T-helper 2 cell treated with Interferon-gamma antibody and Interleukin-4, amounts not matched to agents 100 ng/mL and 5 ng/mL, for 36 hours (primary cell): ENCODE measurements around the gene KCNG4. TPM values are rescaled to one million over a fixed set of nuclear protein-coding genes. Genes with fewer than 3 reads are reported as not detected.

Source experiments
- intact Hi-C: fragments of 100-400 bp; cut with micrococcal nuclease; formaldehyde crosslinking; loops from one replicate; pipeline ENCODE4 v1.15.1; 2023
- total RNA-seq: library from RNA; stranded (reverse); gene quantifications from 2 replicates; pipeline ENCODE4 v1.2.3, GENCODE V29; 2022

The KCNG4 gene
- total RNA-seq, 1 donor from 2014 or later: not detected

DNA sequence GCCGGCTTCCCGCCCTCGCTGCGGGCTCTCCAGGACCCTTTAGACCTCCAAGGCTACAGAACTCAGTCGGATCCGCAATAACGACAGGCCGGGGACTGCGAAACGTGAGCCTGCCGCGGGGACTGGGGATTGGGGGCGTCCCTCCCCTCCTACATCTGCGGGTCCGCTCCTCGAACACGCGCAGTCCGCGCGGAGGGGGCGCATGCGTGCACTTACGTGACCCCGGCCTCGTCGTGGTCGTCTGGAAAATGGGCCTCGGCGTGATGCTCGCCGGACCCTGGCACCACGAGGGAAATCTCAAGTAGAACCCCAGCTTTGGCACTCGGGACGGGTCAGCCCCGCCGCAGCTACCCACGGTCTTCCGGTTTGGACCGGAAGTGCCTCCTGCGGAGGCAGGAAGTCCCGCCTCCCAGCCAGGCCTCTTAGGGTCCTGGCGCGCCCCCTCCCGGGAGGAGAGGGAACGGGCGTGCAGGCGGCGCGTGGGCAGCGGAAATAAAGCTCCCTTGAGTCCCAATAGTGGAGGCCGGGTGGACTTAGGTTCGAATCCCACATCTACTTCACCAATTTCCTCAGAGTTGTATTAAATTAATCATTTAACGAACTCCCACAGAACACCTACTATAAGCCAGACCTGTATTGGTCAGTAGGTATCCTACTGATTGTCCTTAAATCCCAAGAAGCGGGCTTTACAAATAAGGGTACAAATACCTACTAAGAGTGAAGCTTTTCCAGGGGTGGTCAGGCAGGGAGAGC lies 53.0 kb downstream of the KCNG4 start, which contains the start of gene TAF1C:
TSS of gene TAF1C (minus strand) at position 373 of the 753 bp plus-strand sequence. CDS start 2,069 bp downstream, outside the sequence.
- intact Hi-C loops: loop anchor here (1.0 to 5.0 kb wide), 5 partner anchors 42 to 230 kb away; partner anchors contain the start of genes DNAAF1, HSDL1 and MBTPS1

DNA sequence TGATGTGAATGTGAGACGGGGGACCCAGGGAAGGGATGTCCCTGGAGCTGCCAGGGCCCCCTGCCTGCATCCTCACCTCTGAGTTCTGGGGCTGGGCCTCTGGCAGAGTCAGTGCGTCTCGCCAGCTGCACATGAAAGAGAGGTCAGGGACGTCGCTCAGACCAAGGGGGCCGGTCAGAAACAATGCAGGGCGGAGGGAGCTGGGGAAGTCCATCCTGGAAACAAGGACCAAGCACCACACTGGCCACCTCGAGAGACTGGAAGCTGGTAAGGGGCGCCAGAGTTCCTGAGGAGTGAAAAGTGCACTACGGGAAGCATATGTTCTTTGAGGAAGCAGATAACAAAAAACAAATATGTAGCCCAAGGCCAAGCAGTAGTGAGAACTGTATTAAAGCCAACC lies 55.0 kb downstream of the KCNG4 start:
- intact Hi-C loops: loop anchor here (5.0 kb wide), 1 partner anchor 227 kb away; no protein-coding TSS in a partner anchor

DNA sequence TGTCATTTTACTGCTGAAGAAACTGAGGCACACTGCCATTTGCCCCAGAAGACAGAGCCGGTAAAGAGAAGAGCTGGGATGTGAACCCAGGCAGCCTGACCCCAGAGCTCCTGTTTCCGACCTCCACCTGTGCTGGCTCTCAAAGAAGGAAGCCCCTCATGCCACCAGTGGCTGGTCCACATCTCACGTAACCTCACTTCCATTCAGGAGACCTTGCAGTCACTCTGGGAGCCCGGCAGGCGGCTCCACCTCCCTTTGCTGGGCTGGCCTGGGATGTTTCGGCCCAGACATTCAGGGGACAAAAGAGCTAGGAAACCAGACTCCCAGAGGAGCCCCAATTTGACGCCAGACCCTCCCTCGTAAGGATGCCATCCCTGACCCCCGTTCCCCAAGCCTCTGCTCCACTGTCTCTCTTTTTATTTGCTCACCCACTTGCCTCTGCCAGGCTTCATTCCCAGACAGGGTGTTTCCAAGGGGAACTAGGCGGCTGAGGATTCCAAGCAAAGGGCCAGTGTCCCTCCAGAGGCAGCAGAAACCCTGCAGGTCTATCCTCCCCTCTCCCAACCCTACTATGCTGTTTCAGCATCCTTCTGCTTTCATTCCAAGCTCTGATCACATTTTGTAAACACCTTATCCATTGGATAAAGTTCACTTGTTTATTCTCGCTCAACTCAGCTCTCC lies 55.8 kb downstream of the KCNG4 start:
- intact Hi-C loops: no loop called here

DNA sequence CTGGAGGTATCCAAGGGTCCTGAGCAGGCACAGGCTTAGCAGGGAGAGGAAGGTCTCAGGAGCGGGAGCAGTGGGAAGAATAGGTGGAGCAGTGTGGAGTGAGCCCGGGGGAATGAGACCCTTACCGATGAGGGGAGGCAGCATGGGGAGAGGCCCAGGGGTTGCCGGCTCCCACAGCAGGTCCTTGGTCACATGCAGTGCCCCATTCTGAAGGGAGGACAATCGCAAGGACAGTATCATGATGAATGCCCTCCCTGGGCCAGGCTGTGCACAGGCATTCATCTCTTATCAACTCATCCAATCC lies 56.3 kb downstream of the KCNG4 start:
- intact Hi-C loops: no loop called here

DNA sequence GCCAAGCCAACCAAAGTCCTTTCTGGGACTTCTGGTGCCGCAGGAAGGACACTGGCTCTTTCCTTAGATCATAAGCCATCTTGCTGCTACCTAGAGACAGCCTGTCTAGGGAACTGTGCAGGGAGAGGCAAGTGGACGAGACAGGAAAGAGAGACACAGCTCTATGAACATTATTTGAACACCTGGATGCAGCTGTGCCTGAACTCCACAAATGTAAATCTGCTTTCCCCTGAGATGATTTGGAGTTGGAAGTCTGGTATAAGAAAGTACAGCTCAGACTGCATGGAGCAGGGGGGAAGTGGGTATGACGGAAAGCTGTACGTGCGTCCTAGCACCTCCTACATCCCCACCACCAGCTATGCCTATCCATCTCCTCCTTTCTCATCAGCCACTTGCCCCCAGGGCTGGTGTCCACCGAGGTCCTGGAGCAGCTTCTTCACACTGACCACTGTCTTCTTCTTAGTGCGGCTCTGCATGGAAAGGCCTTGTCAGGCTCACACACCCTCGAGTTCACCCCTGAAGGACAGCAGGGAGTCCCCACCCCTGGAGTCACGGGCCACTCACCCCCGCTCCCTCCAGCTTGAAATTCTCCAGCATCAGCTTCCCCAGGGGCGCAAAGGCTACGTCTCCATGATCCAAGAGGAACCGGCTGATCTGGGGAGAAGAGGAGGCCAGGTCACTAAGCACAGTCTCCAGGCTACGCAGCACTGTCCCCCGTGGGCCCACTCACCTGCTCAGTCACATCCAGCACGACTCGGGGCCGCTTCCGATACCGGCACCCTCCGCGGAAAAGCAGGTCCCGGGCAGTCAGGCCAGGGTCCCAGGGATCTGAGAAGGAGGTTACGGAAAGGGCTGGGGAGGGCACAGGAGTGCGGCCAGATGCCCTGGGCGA lies 56.9 kb downstream of the KCNG4 start:
- intact Hi-C loops: no loop called here

DNA sequence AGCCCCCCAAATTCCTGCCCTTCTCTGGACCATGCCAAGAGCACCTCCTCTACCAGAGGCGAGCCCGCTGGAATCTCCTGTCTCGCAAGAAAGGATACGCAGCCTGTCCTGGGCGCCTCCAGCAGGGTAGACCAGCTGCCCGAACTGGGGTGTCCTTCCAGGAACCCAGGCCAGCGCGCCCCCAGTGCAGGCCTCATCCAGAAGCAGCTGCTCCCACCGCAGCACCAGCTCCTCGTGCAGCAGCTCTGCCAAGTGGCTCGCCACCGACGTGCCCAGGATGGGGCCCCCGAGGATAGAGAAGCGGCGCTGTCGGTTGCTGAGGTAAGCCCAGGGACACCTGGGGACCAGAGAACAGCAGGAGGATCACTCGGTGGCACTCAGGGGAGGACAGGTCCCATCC lies 57.7 kb downstream of the KCNG4 start:
- intact Hi-C loops: no loop called here

DNA sequence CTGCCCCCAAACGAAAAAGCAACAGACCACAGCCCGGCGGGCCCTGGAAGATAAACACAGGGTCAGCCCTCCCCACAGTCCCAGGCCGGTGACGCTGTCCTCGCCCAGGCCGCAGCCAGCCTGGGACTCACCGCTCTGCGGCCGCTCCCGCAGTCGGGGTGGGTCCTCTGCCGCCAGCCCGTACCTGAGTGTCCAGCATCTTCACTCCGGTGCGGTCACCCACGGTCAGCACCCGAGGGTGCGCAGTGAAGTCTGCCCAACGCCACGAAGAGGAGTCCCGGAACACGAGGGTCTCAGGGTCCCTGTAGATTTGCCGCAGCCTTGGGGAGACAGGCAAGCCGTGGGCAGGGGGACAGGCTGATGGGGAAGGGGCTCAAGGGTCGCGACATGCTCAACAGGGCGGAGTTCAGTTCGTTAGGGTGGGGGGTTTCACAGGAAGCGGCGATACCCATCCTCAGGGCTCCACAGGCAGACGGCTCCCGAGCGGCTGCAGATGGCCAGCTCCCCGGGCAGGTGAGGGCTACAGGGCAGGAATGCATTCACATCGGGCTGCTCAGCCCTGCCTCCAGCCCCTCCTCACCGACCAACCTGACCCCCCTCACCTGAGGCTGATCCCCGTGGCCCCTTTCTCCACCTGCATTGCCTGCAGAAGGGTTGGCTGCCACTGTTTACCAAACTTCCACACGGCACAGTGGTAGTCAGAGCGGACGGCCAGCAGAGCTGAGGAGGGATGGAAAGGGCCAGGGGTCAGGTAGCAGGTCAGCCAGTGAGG lies 58.5 kb downstream of the KCNG4 start:
- intact Hi-C loops: no loop called here

DNA sequence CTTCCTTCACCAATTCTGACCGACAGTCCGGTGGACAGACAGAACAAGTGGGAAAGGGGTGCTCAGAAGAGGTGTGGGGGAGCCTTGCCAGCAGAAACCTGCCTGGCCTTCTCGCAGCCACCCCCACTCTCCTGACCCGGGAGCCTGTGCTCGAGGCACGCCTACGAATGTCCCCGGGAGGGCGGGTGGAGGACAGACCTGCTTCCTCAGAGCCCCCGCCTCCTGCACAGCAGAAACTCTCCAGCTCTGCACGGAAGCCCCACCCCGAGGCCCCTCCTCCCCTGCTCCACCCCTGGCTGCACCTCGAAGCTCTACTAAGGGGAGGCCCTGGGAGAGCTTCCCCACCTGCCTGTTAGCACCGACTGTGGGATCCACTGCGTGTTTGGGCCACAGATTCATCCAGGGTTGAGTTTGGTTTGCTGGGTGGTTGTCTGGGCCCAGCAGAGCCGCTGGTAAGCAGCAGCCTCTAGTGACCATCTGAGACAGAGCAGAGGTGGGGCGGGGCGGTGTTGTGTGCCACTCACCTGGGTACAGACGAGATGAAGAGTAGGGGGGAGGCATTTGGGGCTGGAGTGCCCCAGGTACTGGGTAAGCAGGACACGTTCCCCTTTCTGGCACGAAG lies 59.2 kb downstream of the KCNG4 start:
- intact Hi-C loops: no loop called here

DNA sequence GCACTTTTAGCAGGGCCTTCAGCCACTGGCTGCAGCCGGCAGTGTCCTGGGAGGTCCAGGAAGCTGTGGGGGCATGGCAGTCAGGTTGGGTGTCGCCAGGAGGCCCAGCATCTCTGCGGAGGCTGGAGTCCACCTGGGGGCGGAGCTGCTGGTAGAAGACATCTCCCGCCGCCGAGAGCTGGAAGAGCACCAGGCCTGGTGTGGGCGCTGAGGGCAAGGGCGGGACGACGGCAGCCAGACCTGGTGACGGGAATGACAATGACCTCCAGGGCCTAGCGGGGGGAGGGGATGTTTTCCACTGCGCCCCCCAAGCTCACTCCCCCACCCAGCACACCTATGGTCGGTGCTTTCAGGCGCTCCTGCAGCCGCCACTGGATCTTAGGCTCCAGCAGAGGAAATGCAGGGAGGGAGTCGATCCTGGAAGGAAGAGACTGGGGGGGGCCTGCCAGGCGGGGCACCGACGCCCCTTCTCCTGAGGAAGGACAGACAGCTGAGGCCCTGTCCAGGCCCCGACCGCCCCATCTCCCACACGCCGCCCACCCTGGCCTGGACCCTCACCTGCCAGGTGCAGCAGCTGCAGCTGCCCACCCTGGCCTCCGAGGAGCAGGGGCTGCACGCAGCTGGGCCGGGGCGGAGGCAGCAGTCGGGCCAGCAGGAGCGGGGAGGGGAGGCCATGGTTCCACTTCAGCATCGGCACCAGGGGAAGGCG lies 60.0 kb downstream of the KCNG4 start:
- intact Hi-C loops: no loop called here

DNA sequence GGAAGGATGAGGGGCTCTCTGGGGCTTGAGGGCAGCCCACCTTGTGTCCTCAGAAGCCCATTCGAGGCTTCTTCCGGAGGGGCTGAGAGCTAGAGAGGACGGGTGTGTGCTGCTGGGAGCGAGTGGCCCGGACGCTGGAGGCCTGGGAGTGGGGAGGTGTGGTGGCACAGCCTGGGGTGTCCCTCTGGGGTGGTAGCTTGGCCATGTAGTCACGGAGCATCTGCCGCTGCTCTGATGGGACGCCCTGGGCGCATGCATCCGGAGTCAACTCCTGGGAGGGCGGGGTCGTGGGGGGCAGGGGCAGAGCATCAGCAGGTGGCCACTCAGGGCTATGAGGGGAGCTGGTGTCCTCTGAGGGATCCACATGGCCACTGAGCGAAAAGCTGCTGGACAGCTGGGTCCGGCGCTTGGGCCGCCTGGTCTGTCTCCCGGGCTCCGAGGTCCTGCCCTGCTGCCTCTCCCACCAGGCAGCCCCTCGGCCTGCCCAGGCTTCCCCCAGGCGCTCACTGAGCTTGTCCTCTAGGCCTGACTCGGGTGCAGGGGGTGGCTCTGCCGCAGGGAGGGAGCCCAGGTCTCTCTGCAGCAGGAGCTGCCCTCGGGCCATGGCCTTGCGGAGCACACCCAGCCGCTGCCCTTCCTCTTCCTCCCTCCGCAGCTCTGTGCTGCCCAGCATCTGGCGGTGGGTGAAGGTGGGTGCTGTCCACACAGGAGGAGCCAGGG lies 60.8 kb downstream of the KCNG4 start:
- intact Hi-C loops: no loop called here

DNA sequence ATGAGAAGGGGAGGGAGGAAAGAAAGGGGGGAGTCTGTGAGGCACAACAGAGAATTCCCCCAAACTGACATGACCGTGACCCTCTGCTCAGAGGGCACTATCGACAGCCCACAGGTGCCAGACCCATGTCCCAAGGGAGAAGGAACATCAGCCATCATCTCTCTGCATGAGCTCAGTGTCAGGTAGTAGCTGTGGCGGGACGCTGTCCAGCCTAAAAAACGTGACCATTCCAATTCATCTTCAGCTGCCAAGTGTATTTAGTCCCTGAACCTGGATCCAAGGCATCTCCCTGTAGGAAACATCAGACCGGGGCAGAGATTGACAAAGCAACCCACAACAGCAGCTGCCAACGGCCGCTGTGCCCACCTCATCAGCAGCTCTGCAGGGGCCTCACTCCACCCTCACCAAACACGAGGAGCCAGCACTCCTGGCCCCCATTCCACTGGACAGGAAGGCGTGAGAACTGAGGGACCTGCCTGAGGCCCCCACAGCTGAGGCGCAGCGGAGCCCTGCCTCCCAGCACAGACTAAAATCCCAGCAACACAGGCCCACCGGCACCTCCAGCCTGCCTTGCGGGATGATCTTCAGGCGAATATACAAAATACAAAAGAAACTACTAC lies 61.6 kb downstream of the KCNG4 start:
- intact Hi-C loops: no loop called here

DNA sequence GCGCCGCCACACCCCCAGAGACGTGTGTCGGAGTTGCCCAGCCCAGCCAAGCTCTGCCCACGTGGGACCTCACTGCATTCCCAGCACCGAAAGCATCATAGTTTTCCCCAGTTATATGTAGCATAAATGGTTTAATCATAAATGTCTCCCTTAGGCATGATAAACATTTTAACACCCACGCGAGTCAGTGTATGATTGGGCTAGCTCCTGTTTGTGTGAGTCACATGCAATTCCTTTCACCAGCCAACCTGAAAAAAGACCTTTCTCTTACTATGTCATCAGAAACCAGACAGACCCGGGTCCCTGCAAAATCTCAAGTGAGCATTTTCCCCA lies 62.1 kb downstream of the KCNG4 start:
- intact Hi-C loops: no loop called here

DNA sequence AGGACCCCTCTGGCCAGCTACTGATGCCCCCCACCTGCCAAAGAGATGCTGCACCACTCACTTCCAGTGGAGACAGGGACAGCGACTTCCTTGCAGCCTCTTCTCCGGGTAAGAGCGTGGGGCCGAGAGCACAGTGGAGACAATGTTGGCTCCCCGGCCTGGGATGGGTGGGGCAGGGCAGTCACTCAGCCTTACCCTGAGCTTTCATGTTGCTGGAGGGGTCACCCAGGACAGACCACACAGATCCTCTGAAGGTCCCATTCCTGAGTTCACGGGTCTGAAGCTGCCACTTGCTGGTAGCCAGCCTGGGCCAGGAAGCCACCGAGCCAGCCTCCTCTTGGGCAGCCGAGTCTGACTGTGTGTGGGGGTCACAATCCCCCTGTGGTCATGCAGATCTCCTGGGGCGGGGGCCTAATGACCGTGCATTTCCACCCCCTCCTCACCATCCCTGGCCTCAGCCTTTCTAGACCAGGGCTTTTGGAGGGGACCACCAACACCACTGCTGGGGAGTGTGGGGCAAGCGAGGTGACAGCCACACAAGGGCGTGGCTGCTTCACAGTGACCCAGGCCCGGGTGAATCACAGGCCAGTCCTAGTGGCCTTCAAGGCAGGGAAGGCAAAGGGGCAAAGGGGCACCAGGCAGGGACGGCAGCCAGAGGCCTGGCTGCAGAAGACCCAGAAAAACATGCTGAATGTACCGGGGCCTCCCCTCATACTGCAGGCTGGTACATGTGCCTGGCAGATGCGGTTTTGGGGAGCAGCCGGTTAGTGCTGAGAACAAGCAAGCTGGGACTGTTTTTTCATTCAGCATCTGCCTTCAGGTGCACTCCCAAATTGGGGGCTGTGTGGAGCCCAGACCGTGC lies 63.4 kb downstream of the KCNG4 start:
- intact Hi-C loops: no loop called here

DNA sequence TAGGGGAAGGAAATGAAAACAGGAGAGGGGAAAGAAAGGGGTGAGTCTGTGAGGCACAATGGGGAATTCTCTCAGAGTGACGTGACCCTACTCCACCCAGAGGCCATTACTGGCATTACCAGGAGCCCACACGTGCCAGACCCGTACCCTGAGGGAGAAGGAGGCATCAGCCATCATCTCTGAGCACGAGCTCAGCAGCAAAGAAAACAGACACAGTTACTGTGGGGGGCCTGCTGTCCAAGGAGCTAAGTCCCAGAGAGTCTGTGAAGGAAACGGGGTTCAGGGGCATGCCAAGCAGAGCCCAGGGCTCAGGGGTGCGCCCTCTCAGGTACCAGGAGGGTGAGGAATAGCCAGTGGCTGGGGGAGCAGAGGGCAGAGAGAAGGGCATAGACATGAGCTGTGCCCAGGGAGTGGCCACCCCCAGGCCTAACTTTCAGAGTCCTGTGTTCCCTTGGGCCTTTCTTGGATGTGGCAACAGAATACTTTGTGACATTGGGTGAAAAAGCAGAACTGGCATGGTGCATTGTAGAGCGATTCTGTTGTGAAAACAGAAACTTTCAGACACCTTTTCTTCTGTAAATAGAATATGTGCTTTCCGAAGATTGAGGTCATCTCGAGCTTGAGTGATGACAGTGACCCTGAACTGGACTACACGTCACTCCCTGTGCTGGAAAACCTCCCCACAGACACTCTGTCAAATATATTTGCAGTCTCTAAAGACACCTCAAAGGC lies 64.3 kb downstream of the KCNG4 start:
- intact Hi-C loops: loop anchor here (1.0 kb wide), 1 partner anchor 87 kb away; no protein-coding TSS in a partner anchor

DNA sequence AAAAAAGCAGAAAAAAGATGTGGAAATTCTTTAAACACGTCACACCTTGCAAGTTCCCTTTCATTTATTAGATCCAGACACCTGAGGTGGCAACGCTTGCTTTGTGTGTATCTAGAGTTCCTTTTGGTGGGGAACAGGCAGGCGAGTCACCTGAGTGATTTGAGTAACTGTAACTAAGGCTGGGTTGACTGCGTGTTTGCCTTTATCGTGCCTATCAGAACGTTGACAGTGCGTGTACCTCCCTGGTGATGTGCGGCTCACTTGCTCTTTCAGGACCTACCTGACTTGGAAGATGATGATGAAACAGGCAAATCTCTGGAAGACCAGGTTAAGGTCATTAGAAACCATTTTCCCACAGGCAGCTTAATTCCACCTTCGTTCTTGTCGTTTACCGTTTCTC lies 65.4 kb downstream of the KCNG4 start:
- intact Hi-C loops: no loop called here

DNA sequence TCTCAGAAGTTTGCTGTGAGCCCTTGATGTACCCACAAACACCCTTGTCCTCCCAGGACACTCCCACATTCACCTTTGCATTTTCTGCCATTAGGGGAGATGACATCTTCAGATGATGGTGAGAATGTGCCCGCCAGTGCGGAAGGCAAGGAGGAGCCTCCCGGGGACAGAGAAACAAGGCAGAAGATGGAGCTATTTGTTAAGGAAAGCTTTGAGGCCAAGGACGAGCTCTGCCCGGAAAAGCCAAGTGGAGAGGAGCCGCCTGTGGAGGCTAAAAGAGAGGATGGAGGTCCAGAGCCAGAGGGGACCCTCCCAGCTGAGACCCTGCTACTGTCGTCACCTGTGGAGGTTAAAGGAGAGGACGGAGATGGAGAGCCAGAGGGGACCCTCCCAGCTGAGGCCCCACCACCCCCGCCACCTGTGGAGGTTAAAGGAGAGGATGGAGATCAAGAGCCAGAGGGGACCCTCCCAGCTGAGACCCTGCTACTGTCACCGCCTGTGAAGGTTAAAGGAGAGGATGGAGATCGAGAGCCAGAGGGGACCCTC lies 70.0 kb downstream of the KCNG4 start:
- intact Hi-C loops: no loop called here
